GM12878 (cell line): ENCODE data around the gene AZU1.

Source experiments
- CREM ChIP-seq: IDR thresholded peaks from 2 replicates; pipeline ENCODE4 v1.6.1; 2014; ENCODE audit warnings: antibody characterized with exemption, low read depth
- EZH2 ChIP-seq: IDR thresholded peaks from 2 replicates; pipeline ENCODE4 v1.6.1; 2012; ENCODE audit warnings: low read depth, mild to moderate bottlenecking, control low read depth, inconsistent platforms, low read length, borderline replicate concordance; ENCODE audit not compliant: control insufficient read depth
- GABPA ChIP-seq: IDR thresholded peaks from 2 replicates; pipeline ENCODE4 v1.6.1; 2014; ENCODE audit warnings: antibody characterized with exemption, low read depth, mild to moderate bottlenecking, inconsistent platforms
- NRF1 ChIP-seq: conservative IDR thresholded peaks from 2 replicates; pipeline ENCODE4 v1.6.1; 2011; ENCODE audit warnings: mild to moderate bottlenecking, low read depth, low read length, improper control_type of control experiment
- POLR2A ChIP-seq: IDR thresholded peaks from 2 replicates; pipeline ENCODE4 v1.6.1; 2011; ENCODE audit warnings: low read depth, mild to moderate bottlenecking, low read length
- POLR2AphosphoS5 ChIP-seq: IDR thresholded peaks from 2 replicates; pipeline ENCODE4 v1.6.1; 2011; ENCODE audit warnings: mild to moderate bottlenecking, low read length, inconsistent platforms
- RELA ChIP-seq: fragments of 450-650 bp; IDR thresholded peaks from 2 replicates; pipeline ENCODE4 v1.8.0; 2014; ENCODE audit warnings: borderline replicate concordance; ENCODE audit not compliant: partially characterized antibody
- RFX5 ChIP-seq: IDR thresholded peaks from 2 replicates; pipeline ENCODE4 v1.6.1; 2011; ENCODE audit warnings: low read depth, low read length, improper control_type of control experiment
- SIN3A ChIP-seq: IDR thresholded peaks from 2 replicates; pipeline ENCODE4 v1.6.1; 2012; ENCODE audit warnings: low read depth, low read length, improper control_type of control experiment
- SMC3 ChIP-seq: IDR thresholded peaks from 2 replicates; pipeline ENCODE4 v1.6.1; 2011; ENCODE audit warnings: low read length, improper control_type of control experiment, borderline replicate concordance
- TF ChIP-seq, protein P1 (sequence below), 3 experiments: IDR thresholded peaks in 2 of 3; conservative IDR thresholded peaks in 1 of 3; 2 replicates each; pipeline ENCODE4 v1.5.1; 2011; ENCODE audit warnings: low read depth in 3 of 3, low read length in 3 of 3, mild to moderate bottlenecking in 3 of 3, control low read depth in 2 of 3, moderate library complexity in 2 of 3, inconsistent platforms in 1 of 3, mixed read lengths in 1 of 3; ENCODE audit not compliant: control insufficient read depth in 2 of 3, insufficient read depth in 1 of 3; ENCODE audit errors: extremely low read depth in 1 of 3
- TF ChIP-seq, protein P2 (sequence below): IDR thresholded peaks from 2 replicates; pipeline ENCODE4 v1.6.1; 2011; ENCODE audit warnings: borderline replicate concordance, low read depth, mild to moderate bottlenecking, moderate library complexity, mixed read lengths, low read length; ENCODE audit not compliant: insufficient read depth; ENCODE audit errors: extremely low read length

DNA sequence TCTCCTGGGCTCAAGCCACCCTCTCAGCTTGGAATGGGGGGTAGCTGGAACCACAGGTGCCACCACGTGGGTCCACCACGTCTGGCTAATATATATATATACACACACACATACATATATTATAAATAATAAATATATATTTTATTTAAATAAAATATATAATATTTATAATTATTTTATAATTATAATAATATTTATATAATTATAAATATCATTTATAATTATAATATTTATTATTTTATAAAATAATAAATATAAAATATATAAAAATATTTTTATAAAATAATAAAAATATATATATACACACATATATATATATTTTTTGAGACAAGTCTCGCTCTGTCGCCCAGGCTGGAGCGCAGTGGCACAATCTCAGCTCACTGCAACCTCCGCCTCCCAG lies 26.9 kb downstream of the AZU1 start:
- no peak for TF ChIP-seq RFX5
- no peak for TF ChIP-seq NRF1
- TF ChIP-seq RELA, result no peak
- no peak for TF ChIP-seq SMC3
- TF ChIP-seq, protein P1, sequence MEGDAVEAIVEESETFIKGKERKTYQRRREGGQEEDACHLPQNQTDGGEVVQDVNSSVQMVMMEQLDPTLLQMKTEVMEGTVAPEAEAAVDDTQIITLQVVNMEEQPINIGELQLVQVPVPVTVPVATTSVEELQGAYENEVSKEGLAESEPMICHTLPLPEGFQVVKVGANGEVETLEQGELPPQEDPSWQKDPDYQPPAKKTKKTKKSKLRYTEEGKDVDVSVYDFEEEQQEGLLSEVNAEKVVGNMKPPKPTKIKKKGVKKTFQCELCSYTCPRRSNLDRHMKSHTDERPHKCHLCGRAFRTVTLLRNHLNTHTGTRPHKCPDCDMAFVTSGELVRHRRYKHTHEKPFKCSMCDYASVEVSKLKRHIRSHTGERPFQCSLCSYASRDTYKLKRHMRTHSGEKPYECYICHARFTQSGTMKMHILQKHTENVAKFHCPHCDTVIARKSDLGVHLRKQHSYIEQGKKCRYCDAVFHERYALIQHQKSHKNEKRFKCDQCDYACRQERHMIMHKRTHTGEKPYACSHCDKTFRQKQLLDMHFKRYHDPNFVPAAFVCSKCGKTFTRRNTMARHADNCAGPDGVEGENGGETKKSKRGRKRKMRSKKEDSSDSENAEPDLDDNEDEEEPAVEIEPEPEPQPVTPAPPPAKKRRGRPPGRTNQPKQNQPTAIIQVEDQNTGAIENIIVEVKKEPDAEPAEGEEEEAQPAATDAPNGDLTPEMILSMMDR (IDR thresholded peaks at IDR 0.05 in 2 of 3, conservative IDR thresholded peaks at IDR 0.05 in 1 of 3; ENCODE audit: control insufficient read depth in 2 of 3, extremely low read depth in 1 of 3, insufficient read depth in 1 of 3, low read depth in 3 of 3, low read length in 3 of 3), result no peak
- TF ChIP-seq, protein P2, sequence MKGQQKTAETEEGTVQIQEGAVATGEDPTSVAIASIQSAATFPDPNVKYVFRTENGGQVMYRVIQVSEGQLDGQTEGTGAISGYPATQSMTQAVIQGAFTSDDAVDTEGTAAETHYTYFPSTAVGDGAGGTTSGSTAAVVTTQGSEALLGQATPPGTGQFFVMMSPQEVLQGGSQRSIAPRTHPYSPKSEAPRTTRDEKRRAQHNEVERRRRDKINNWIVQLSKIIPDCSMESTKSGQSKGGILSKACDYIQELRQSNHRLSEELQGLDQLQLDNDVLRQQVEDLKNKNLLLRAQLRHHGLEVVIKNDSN, result no peak
- TF ChIP-seq EZH2, result no peak
- no peak for TF ChIP-seq SIN3A
- TF ChIP-seq POLR2A, result no peak
- no peak for TF ChIP-seq GABPA
- no peak for TF ChIP-seq POLR2AphosphoS5
- TF ChIP-seq CREM, result no peak
